Raji (cell line): ENCODE data around the gene SNX18.

Experiments
- POLR2A ChIP-seq: IDR thresholded peaks from 2 replicates; pipeline ENCODE4 v1.6.1; 2011; ENCODE audit warnings: low read depth, low read length, control low read depth; ENCODE audit not compliant: insufficient read depth

The SNX18 gene

DNA sequence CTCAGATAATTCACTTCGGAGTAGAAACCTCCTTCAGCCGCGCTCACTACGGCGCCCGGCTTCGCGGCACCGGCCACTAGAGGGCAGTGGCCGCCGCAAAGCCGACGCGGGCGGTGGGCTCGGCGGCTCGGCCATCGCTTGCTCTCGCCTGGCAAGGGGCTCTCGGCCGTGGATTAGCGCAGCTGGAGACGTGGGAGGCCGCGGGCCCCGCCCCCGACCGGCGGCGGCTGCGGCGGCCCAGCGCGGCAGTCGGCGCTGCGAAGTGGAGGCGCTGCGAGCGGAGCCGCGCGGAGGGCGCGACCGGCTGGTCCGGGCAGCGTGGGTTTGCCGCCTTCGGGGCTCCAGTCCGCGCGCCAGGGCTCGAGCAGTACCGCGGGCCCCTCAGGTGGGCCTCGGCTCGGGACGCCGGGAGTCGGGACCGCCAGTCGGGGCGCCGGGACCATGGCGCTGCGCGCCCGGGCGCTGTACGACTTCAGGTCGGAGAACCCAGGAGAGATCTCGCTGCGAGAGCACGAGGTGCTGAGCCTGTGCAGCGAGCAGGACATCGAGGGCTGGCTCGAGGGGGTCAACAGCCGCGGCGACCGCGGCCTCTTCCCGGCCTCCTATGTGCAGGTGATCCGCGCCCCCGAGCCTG is at the start of gene SNX18:
TSS of gene SNX18 (plus strand) at position 248 of the 634 bp plus-strand sequence. CDS start at position 442, 194 bp downstream.
- TF ChIP-seq POLR2A = peak; percentile 70

- no peak for TF ChIP-seq POLR2A
These were observed 47.9 kb upstream of the SNX18 start for GRCh38 chr5:54469622-54470021.

DNA sequence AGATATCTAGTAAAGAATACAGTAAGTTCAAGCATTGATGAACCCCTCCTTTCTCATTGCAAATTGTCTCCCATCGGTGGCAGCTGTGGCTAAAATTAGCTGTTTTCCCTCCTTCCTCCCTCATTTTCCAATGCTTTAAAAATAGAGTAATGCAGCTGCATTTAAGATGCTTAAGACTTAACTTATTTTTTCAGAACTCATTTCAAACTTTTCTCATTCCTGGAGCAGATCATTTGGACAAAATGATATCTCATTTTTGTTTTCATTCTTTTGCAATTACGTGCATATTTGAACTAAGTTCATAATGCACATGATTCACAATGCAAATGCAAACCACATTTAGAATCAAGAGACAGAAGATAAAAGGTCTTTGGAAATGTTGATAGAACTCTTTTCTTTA is 47.4 kb upstream of the SNX18 start:
- TF ChIP-seq POLR2A = no peak

GRCh38 chr5:54470677-54471076 is 46.9 kb upstream of the SNX18 start:
- TF ChIP-seq POLR2A = no peak

DNA sequence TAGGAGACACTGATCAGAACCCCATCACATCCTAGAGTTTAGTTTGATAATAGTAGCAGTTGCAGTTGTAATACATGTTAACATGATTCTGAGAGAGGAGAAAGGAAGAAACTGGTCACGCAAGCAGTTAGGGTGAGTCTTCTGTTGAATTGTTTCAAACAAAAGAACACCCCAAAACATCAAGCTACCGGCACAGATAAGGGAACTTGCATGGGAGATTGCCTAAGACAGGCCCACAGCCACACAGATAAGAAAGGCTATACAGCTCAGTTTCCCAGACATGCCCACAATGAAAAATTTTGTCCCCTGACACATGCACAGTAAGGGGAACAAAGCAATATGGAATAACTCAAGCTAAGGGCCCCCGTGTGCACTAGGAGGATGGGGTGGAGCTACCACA is 46.2 kb upstream of the SNX18 start:
- no peak for TF ChIP-seq POLR2A

GRCh38 chr5:54476682-54477081 is 40.9 kb upstream of the SNX18 start:
- TF ChIP-seq POLR2A = no peak

DNA sequence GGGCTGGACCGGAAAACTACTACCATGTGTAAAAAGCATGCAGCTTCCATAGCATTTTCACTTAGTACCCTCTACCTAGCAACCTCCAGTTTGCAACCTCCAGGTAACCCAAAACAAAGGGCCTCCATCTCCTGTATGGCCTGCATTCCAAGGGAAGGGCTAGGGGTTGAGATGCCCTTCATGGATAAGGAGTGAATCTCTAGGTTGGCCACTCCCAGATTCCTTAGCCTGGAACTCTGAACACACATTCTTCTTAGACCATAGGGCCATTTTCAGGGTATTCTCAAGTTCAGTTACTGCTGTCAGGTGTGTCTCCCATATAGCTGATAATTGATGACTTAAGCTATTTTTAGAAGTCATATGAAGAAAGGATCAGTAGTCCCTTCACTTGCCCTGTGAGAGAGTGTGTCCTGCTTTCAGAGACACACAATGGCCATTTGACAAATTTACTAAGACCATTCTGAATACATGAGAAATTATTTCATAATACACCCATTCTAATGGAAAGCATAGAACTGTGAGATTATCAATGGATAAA is 39.5 kb upstream of the SNX18 start:
- TF ChIP-seq POLR2A = no peak

- no peak for TF ChIP-seq POLR2A
These were observed 37.3 kb upstream of the SNX18 start for GRCh38 chr5:54480296-54480695.

- TF ChIP-seq POLR2A = no peak
These were observed 33.2 kb upstream of the SNX18 start for GRCh38 chr5:54484219-54484894.

DNA sequence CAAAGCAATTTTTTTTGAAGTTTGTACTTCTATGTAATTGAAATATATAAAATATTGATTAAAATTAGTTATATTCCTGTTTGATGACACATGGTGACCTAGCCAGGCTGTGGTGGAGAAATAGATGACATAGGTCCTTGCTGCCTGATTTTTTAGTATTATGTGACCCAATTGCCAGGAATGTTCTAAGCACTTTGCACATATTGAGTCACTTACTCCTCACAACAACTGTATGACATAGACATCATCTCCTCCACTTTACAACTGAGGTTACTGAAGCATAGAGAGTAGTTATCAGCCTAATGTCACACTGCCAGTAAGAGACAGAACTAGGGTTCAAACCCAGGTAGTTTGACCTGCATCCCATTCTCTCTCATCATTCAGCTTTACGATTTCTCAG is 26.2 kb upstream of the SNX18 start:
- no peak for TF ChIP-seq POLR2A

GRCh38 chr5:54492178-54492577 is 25.4 kb upstream of the SNX18 start:
- TF ChIP-seq POLR2A = no peak

DNA sequence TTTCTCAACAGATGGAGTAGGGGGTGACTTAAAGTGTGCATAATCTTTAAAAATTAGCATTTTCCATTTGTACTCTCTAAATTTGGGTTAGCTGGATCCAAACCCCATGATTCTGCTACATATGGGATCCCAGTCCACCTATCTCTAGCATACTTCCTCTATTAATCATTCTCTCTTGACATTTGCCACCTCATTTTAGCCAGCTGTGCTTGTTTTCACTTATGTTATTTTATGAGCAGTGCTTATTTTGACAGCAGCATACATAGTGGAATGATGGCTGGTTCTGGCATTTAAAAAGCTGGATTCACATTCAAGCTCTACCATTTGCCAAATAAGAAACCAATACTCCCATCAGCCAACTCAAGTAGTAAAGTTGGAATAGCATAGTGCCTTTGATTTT is 22.5 kb upstream of the SNX18 start:
- TF ChIP-seq POLR2A = no peak

GRCh38 chr5:54514291-54514690 is 3.3 kb upstream of the SNX18 start:
- no peak for TF ChIP-seq POLR2A

- no peak for TF ChIP-seq POLR2A
These were observed 2.6 kb upstream of the SNX18 start for GRCh38 chr5:54514841-54515432.

- no peak for TF ChIP-seq POLR2A
These were observed 1.9 kb upstream of the SNX18 start for GRCh38 chr5:54515634-54516033.

- TF ChIP-seq POLR2A = no peak
These were observed 1.4 kb upstream of the SNX18 start for GRCh38 chr5:54516051-54516655.
